Measurements from ENCODE around the gene PHF2.

The PHF2 gene

DNA sequence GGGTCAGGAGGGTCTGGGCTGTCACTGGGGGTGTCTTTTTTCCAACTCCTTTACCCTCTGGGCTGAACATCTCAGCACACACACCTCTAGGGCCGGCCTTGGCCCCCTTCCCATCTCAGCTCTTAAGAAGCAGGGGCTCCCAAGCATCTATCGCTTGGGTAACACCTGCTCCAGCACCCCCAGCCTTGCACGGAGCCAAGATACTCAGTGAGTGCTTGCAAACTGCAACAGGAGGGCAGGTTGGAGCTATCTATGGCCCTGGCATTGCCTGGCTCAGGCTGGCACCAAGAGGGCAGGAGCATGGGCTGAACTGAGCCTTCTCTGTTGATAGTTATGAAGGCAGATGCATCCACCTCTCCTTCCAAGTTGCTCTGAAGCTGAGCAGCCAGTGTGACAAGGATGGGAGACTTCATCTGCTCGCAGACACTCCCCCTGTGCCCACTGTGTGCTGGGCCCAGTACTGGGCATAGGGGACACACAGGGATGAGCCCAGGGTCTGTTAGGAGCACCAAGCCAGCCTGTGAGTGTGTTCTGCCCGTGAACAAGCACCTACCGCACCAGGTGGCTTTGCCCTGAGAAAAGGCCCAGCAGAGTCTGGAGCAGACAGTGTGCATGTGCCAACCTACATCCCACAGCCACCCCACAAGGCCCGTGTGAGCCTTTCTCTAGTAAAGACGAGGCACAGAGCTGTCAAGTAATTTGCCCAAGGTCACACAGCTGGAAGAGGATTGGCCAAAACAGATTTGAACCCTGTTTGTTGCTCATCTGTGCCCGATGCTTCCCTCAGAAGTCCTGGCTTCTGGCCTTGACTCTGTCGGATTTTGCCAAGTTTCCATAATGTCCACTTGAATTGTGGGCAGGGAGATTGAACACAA, 58.2 kb downstream of the PHF2 start:
- FAIRE-seq = no peak

DNA sequence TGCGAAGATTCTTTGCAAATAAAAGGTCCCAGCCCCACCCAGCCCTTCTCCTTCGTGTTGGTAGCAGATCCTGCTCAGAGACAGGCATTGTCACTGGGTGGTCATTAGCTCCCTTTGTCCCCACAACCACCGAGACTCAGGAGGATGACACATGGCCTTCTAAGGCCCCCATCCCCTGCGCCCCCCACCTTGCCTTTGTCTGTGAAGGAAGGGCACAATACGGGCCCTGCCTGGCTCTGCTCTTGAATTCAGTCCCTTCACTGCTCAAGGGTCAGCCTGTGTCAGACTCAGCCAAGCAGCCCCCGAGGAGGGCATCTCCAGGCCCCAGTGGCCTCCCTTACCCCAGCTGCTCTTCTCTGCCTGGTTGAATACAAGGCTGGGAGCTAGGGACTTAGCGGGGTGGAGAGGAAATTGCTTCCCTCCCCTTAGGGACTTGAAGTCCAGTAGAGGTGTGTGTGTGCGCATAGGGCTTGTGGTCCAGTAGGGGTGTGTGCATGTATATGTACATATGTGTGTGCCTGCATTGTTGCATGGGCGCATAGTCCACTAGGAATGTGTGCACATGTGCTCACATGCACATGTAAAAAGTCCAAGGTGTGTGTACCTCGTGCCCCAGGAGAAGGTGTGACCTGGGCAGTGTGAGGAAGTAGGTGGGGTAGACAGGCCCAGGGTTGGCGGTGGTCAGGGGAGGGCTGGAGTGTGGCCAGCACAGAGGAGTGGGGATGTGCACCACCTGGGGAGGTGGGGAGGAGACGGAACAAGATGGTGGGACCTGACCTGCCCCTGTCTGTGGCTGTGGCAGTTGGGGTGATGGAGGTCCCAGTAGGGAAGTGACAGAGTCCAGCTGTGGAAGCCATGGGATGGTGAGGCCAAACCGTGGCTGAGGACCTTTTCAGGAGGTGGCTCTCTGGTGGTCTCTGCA, 59.1 kb downstream of the PHF2 start:
- FAIRE-seq = no peak

DNA sequence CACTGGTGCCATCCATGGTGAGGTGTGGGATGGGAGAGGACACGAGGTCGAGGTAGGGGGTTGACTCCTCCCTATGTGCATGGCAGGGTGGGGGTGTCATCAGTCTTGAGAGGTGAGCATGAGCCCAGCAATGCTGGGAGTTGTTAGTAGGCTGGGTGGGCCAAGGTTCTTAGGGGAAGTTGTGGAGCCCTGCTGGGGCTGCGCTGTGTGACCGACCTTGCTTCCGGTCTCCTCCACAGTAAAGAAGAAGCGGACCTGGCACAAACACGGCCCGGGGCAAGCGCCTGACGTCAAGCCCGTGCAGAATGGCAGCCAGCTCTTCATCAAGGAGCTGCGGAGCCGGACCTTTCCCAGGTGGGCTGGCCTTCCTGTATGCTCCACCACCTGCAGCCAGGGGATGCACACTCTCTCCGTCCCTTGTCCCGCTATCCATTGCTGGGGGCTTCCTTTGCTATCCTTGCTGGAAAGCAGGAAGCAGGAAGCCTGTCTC, 59.8 kb downstream of the PHF2 start:
- FAIRE-seq = no peak

DNA sequence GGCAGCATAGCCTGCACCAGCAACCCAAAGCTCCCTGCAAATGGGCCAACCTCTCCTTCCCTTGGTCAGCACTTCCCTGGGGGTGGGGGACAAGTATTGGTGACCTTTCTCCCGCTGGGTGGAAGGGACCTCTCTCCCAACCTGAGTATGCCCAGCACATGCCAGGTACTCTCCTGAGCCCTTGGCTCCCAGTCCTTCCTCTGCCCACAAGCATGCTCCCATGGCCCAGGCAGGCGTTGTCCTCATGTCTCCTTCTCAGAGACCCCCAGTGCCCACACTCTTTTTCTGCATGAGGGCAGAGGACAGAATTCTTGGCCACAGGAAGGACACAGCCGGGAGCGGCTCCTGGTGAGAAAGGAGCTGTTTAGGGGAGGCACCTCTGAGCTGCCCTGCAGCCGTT, 60.3 kb downstream of the PHF2 start:
- FAIRE-seq = no peak

DNA sequence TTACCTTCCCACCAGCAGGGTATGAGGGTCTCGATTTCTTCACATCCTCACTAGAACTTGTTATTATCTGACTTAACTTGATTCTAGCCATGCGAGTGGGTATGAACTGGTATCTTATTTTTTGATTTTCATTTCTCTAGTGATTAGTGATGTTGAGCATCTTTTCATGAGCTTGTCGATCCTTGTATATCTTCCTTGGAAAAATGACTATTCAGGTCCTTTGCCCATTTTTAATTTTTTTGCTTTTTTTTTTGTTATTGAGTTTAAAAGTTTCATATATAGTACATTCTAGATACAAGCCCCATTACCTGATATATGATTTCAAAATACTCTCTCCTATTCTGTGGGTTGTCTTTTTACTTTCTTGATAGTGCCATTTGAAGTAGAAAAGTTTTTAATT, 61.5 kb downstream of the PHF2 start:
- FAIRE-seq = no peak

DNA sequence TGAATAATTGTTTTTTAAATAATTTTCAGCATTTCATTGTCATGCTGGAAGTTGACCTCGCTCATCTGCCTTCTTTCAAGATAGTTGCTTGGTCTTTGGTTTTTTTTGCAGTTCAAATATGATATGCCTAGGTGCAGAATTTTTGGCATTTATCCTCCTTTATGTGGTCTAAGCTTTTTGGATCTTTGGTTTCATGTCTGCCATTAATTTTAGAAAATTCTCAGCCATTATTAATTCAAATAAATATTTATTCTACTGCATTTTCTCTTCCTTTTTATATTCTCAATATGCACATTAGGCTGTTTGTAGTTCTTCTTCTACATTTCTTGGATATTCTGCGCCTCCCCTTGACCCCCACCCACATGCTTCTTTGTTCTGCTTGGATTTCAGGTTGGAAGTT, 63.6 kb downstream of the PHF2 start:
- no peak for FAIRE-seq

DNA sequence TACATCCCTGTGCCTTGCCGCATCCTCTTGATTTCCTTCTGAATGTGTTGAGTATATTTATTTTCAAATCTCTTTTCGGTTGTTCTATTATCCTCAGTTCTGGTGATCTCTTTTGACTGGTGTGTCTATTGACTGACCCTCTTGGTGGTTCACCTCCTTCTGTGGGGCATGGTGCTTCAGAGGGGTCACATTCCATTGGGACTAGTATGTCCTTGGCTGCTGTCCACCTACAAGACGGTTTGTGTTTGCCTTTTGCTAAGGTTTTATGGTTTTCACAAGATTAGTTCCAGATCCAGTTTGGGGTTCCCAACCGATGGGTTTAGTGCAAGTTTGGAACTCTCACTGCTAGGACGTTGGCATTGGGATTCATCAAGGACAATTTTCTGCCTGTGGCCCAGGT, 66.6 kb downstream of the PHF2 start:
- no peak for FAIRE-seq

DNA sequence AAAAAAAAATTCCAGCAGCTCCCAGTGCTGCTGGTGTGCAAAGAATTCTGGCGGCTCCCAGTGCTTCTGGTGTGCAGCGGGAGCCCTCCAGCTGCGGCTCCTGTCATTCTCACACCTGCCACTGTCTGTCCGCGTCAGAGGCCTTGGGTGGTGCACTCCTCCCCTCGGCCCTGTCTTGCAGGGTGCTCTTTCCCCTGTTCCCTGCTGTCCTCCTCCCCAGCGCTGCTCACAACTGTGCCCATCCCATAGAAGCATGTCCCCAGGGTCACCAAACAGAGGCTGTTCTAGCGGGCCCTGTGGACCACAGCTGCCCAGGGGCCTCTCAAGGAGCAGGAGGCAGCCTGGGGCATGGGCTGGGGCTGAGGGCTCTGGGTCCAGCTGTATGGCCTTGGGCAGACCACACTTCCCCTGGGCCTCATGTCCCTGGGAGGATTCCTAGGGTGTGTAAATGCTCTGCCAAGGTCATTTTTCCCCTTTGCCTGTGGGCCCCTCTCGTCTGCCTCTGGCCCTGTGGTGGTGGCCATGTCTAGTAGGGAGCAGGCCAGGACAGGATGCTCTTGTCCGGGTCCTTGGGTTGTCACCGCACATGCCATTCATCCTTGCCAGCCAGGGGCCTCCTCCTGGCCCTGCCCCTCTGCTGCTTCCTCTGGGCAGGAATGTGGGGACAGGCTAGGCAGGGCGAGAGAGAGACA, 68.2 kb downstream of the PHF2 start:
- no peak for FAIRE-seq

DNA sequence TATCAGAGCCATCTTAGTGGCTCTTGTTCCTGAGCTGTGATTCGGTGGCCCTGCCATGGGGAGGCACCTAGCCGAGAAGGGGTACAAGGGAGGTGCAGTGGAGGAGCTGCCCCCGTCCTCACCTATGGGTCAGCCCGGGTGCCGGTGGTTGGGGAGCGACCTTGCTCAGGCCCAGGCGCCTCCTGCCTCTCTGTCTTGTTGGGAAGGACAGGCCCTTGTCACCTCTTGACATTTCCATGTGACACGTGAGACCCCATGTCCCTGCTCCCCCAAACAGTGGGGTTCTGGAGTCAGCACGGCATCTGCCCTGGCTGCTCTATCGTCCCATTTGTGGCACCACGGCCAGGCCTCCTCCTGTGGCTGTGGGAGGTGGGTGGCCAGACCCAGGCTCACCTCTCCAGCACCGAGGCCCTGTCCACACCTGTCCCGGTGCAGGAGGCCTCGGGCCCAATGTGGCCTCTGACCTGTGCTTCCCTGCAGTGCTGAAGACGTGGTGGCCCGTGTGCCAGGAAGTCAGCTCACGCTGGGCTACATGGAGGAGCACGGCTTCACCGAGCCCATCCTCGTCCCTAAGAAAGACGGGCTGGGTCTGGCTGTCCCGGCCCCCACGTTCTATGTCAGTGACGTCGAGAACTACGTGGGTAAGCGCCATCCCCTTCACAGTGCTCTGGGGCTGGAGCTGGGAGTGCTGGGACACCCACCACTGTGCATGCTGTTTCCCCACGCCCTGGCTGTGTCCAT, 68.9 kb downstream of the PHF2 start:
- no peak for FAIRE-seq

DNA sequence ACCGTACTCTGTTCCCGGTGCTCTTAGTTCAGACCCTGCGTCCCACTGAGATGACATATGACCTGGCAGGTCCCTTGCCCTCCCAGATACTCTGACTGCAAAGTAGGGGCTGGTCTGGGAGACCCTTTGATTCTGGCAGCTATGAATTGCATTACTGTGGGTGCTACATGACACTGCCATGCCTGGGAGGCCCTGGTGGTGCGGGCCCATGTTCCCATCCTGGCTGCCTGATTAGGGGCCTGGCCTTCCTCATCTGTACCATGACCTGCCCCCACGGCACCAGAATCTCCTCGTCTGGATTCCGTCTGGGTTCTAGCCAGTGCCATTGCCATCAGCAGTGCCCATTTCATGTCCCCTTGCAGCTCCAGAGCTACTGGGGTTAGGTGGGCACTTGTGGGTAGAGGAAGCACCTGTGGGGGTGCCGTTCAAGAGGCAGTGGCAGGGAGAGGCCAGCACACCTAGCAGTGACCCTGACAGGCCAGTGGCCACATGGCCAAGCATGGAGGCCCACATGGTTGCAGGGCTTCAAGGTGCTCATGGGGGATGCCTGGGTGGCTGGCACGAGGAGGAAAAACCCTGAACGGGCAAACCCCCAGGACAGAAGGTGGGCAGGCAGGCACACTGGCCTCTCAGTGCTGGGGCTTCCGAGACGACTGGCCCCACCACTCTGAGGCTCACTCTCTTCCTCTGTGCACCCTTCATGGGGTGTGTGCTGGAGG, 69.7 kb downstream of the PHF2 start:
- FAIRE-seq = no peak

DNA sequence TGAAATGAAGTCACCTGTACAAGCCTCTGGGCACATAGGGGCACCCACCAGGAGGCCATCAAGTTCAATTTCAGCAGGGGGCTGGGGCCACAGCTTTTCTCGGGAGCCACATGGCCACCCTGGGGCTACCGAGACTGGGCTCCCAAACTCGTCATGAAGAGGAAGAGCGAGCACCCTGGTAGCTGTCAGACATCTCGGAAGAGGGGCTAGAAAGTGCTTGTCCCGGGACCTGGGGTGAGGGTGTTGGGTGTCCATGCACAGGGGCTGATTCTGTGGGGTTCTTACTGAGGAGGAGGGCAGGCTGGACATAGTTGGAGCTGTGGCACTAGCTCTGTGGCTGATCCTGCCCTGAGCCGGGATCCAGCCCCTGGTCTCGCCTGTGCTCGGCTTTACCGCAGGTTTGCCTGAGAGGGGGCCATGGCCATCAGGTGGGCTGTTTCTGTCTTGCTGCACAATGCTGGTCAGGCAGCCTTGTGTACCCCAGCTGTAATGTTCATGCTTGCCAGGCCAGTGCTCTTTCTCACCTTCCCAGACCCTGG, 70.3 kb downstream of the PHF2 start:
- FAIRE-seq = no peak

DNA sequence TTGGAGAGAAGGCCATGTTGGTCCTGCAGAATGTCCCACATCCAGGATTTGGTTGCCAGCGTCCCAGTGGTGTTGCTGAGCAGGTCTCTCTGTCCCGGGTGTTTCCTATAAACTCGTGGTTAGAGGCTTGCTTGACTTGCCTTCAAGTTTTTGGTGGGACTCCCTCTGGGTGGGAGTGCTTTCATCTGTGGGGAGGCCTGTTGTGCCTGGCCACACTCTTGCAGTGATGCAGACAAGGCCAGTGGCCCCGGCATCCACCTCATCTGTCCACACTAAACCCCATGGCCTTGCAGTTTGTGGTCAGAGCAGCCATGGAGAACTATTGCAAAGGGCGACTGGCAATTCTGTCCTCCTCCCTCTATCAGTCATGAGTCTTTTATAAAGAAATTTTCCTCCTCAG, 71.8 kb downstream of the PHF2 start:
- no peak for FAIRE-seq

DNA sequence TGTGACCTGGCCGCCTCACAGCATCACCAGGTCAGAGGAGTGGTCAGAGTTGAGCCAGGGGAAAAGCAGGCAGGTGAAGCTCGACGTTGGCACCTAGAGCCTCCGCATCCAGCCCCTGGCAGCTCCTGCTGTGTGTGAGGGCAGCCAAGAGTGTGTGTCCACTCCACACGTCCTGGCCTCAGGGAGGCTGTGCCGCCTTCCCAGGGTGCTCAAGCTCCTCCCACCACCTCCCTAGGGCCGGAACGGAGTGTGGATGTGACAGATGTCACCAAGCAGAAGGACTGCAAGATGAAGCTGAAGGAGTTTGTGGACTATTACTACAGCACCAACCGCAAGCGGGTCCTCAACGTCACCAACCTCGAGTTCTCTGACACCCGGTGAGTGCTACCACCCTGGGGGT, 72.5 kb downstream of the PHF2 start:
- no peak for FAIRE-seq

DNA sequence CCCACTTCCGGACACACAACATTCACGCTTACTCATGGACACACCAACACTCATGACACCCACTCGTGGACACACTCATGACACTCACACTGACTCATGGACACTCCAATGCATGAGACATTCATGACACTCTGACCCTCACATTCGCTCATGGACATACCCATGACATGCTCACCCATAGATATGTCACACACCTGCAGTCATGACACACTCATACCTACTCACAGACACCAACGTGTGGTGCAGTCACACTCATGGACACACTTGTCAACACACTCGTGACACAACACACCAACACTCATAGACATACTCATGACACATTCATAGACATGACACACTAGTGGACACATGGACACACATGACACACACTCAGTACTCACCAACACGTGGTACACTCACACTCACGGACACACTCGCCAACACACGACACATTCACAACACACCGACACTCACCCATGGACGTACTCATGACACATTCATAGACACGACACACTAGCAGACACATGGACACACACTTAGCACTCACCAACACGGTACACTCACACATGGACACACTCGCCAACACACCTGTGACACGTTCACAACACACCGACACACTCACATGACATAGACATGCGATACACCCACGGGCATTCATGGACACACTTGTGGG, 73.4 kb downstream of the PHF2 start:
- no peak for FAIRE-seq

DNA sequence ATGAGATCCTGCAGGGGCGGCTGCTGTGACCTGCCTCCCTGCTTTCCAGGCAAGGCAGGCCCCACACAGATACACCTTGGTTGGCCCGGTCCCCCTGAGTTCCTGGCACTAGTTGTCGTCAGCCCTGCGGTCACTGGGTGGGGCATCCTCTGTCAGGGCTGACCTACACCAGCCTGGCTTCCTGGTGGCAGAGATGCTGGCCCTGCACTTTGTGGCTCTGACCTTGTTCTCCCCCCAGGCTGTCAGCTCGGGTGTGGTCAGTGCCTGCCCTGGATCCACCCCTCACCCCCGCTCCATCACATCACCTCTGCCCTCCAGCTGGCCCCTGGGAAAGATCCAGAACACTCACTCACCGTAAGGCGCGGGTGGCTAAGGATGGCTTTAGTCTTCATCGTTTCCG, 74.1 kb downstream of the PHF2 start:
- no peak for FAIRE-seq

DNA sequence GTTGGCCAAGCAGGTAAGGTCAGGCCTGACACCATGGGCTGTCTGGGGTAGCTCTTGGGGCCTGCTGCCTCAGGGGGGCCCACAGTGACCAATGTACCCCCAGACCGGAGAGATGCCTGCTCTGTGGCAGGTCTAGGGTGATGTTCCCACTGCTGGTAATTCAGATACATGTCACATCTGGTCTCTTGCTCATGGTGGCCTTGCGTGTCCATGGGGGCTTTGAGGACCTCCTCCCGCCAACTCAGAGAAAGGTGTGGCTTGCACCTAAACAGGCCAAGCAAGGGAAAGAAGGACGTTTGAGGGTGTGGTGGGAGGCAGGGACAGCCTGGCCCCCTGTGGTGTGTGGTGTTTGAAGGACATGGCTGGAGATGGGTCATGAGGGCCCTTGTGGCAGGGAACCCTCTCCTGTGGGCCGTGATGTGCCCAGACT, 75.2 kb downstream of the PHF2 start:
- FAIRE-seq = no peak

DNA sequence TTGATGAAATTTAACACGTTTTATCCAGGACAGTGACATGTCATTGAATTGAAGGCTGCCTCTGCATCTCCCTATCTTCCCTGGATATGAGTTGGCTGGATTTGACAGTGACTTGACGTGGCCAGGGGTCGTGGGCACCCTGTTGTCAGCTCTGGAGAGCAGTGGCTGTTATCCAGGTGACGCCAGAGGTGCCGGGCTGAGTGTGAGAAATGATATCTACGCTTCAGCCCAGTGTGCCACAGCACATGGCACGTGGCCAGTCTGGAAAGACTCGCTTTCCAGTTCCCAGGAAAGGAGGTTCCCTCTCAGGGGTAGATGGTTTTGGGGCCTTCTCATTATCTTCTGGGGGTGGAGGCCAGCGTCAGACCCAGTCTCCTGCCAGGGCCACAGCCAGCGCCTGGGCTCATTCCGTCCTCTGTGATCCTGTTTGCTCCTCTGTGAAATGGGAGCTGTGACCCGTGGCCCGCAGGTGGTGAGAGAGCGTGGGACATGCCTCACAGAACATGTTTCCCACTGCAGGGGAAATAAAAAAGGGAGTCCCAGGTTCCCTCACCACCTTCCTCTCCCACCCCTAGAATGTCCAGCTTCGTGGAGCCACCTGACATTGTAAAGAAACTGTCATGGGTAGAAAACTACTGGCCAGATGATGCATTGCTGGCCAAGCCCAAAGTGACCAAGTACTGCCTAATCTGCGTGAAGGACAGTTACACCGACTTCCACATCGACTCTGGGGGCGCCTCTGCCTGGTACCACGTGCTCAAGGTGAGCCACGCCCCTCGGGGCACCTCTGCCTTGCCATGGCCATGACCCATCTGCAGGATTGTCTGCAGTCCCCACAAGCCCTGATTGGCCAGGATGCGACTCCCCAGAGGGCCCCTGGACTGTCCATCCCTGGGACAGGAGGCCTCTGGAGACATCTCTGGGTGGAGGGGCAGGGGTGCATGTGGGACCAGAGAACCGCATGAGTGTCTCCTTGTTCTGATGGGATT, 76.5 kb downstream of the PHF2 start:
- FAIRE-seq = no peak

DNA sequence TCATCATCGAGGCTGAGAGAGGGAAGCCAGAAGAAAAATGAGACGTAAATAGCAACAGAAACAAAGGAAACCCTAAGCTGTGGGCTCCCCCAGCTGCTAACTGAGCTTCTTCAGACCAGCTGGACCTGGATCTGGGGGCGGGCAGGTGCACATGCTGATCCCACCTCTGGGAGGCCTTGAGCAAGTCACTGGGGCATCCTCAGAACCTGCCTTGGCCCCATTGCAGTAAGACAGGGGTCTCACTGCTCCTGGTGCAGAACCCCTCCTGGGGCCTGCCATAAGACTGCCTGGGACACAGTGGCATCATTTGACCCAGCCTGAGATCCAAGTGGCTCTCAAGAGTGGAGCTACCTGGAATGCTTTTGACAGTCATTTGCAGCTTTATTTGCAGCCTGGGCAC, 77.4 kb downstream of the PHF2 start:
- no peak for FAIRE-seq

DNA sequence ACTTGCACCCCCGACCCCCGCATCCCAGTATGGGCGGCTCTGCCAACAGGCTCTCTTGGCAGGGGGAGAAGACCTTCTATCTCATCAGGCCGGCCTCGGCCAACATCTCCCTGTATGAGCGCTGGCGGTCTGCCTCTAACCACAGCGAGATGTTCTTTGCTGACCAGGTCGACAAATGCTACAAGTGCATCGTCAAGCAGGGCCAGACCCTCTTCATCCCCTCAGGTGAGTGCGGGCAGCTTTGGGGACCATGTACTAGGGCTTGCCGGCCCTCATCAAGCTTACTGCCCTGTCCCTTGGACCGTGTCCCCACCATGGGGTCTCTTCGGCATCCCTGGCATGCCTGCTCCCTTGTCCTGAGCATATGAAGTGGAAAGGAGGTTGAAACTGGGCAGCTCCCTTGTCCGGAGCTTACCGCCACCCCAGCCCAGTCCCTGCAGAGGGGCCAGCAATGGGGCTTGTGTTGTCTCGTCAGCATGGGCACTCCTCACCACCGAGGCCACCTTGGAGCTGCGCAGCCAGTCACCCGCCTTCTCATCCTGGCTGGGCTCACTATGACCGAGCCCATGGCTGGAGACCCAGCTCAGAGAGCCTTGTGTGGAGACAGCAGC, 78.1 kb downstream of the PHF2 start:
- no peak for FAIRE-seq
